ENCODE data around the gene CDT1.

CDT1 gene

GRCh38 chr16:88803264-88803987 lies at the start of gene CDT1:
Gene CDT1, plus strand, starts transcription at chr16:88803789. Its CDS starts 43 bp downstream, at chr16:88803832.
- DNase-seq: peak; percentile 71

- DNase-seq: no peak
Observed at GRCh38 chr16:88754109-88754911, 49.3 kb upstream of the CDT1 start.

GRCh38 chr16:88754912-88755744 lies 48.5 kb upstream of the CDT1 start:
- no peak for DNase-seq

GRCh38 chr16:88755745-88756443 lies 47.7 kb upstream of the CDT1 start:
- DNase-seq: no peak

GRCh38 chr16:88758227-88758943 lies 45.2 kb upstream of the CDT1 start:
- no peak for DNase-seq

GRCh38 chr16:88758944-88759244 lies 44.7 kb upstream of the CDT1 start:
- no peak for DNase-seq

GRCh38 chr16:88759245-88759975 lies 44.2 kb upstream of the CDT1 start:
- no peak for DNase-seq

- no peak for DNase-seq
Observed at GRCh38 chr16:88759976-88760350, 43.6 kb upstream of the CDT1 start.

- DNase-seq: no peak
Observed at GRCh38 chr16:88760424-88761142, 43.0 kb upstream of the CDT1 start.

- DNase-seq: no peak
Observed at GRCh38 chr16:88761143-88761534, 42.5 kb upstream of the CDT1 start.

- no peak for DNase-seq
Observed at GRCh38 chr16:88761830-88762229, 41.8 kb upstream of the CDT1 start.

- no peak for DNase-seq
Observed at GRCh38 chr16:88762258-88762870, 41.2 kb upstream of the CDT1 start.

GRCh38 chr16:88762941-88763340 lies 40.6 kb upstream of the CDT1 start:
- no peak for DNase-seq

- DNase-seq: no peak
Observed at GRCh38 chr16:88763502-88764053, 40.0 kb upstream of the CDT1 start.

GRCh38 chr16:88764080-88764479 lies 39.5 kb upstream of the CDT1 start:
- no peak for DNase-seq

- no peak for DNase-seq
Observed at GRCh38 chr16:88764913-88765349, 38.7 kb upstream of the CDT1 start.

- DNase-seq: no peak
Observed at GRCh38 chr16:88766975-88767374, 36.6 kb upstream of the CDT1 start.

- DNase-seq: no peak
Observed at GRCh38 chr16:88767546-88768070, 36.0 kb upstream of the CDT1 start.

GRCh38 chr16:88768071-88768783 lies 35.4 kb upstream of the CDT1 start:
- DNase-seq: no peak

Measured in NCI-H1436 (cell line).